GM19193 (cell line): ENCODE data around the gene TSTD1.

Experiments
- POLR2A ChIP-seq: IDR thresholded peaks from 4 replicates; pipeline ENCODE4 v1.6.1; 2011; ENCODE audit not compliant: insufficient read depth, insufficient read length; ENCODE audit errors: extremely low read depth

Gene TSTD1

GRCh38 chr1:160999376-160999775, 39.4 kb downstream of the TSTD1 start:
- no peak for TF ChIP-seq POLR2A

GRCh38 chr1:160997323-160998038, 41.3 kb downstream of the TSTD1 start:
- no peak for TF ChIP-seq POLR2A

GRCh38 chr1:160996178-160996577, 42.6 kb downstream of the TSTD1 start:
- TF ChIP-seq POLR2A: no peak

- TF ChIP-seq POLR2A: no peak
Measured at GRCh38 chr1:160993544-160994193, 45.1 kb downstream of the TSTD1 start.
